Nephron (organoid): ENCODE results near the gene PBX1.
A peak's percentile ranks its signal among the peaks of the same experiment; 100 is the strongest.

Experiments used
- H3K27ac Mint-ChIP-seq, 3 experiments: 2 replicates each; pipeline ENCODE4 v1.8.0; 2020; ENCODE audit warnings: mixed read lengths in 3 of 3, mild to moderate bottlenecking in 2 of 3, moderate library complexity in 1 of 3
- H3K27me3 Mint-ChIP-seq: 2 replicates; pipeline ENCODE4 v1.8.0; 2021; ENCODE audit warnings: low read depth, mild to moderate bottlenecking, moderate library complexity, mixed read lengths
- H3K36me3 Mint-ChIP-seq: 2 replicates; pipeline ENCODE4 v1.8.0; 2020; ENCODE audit warnings: low read depth, mixed read lengths
- H3K4me1 Mint-ChIP-seq: 2 replicates; pipeline ENCODE4 v1.8.0; 2020; ENCODE audit warnings: mixed read lengths
- H3K4me3 Mint-ChIP-seq, 3 experiments: 2 replicates each; pipeline ENCODE4 v1.8.0; 2020; ENCODE audit warnings: mild to moderate bottlenecking in 3 of 3, mixed read lengths in 3 of 3, moderate library complexity in 2 of 3
- H3K9me3 Mint-ChIP-seq: 2 replicates; pipeline ENCODE4 v1.8.0; 2020; ENCODE audit warnings: mixed read lengths
- CTCF ChIP-seq, 3 experiments: fragments of 200-600 bp; sonication (generic); IDR thresholded peaks; one replicate each; pipeline ENCODE4 v1.5.0; 2021; ENCODE audit warnings: antibody characterized with exemption in 3 of 3; ENCODE audit not compliant: unreplicated experiment in 3 of 3

The PBX1 gene

GRCh38 chr1:164583196-164583595, 24.2 kb downstream of the PBX1 start:
- H3K4me3 Mint-ChIP-seq = no peak overlapping the region
- H3K27me3 Mint-ChIP-seq = no peaks in the 10 kb centered on the region
- no peak for TF ChIP-seq CTCF (IDR thresholded peaks at IDR 0.05; ENCODE audit: unreplicated experiment in 3 of 3)
- H3K36me3 Mint-ChIP-seq = peaks cover 65% of the 10 kb centered on the region
- H3K4me1 Mint-ChIP-seq = peaks cover 71% of the 10 kb centered on the region
- peak overlapping the region; percentile 38 to 58 (median 51) for H3K27ac Mint-ChIP-seq
- H3K9me3 Mint-ChIP-seq = no peaks in the 10 kb centered on the region

DNA sequence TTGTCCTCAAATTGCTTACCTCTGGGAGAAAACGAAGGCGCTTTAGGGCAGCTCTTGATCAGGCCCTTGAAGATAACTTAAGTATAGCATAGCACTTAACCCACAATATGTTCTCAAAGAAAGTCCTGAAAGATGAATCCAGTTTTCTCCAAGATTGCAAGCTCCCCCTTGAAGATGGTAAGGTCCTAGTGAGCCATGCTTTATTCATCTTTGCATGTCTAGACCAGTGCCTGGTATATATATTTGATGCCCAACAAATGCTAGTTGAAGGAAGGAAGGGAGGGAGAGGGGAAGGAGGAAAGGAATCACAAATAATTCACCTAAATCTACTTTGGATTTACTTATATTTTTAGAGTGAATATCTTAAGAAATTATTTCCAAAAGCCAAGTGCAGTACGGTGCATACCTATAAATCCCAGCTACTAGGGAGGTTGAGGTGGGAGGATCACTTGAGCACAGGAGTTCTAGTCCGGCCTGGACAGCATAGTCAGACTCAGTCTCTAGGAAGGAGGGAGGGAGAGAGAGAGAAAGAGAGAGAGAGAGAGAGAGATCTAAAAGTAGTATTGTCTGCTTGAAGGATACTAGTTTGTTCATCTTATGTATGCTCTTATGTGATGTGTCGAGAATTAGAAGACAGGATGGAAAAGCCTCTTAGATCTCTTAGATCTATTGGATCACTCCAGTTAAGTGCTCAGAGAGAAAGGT, 25.0 kb downstream of the PBX1 start:
- H3K4me3 Mint-ChIP-seq = no peak overlapping the region
- peak overlapping the region; percentile 55 to 98 (median 85) for H3K27ac Mint-ChIP-seq
- peaks cover 71% of the 10 kb centered on the region for H3K4me1 Mint-ChIP-seq
- H3K36me3 Mint-ChIP-seq = peaks cover 61% of the 10 kb centered on the region
- no peak for TF ChIP-seq CTCF (IDR thresholded peaks at IDR 0.05; ENCODE audit: unreplicated experiment in 3 of 3)
- H3K27me3 Mint-ChIP-seq = no peaks in the 10 kb centered on the region
- no peaks in the 10 kb centered on the region for H3K9me3 Mint-ChIP-seq

- peak overlapping the region in 1 of 3 experiments; percentile 40 for H3K4me3 Mint-ChIP-seq
- TF ChIP-seq CTCF (IDR thresholded peaks at IDR 0.05; ENCODE audit: unreplicated experiment in 3 of 3) = no peak
- H3K36me3 Mint-ChIP-seq = peaks cover 49% of the 10 kb centered on the region
- H3K4me1 Mint-ChIP-seq = peaks cover 86% of the 10 kb centered on the region
- H3K27ac Mint-ChIP-seq = peak overlapping the region; percentile 95 to 98 (median 97)
- no peaks in the 10 kb centered on the region for H3K9me3 Mint-ChIP-seq
- no peaks in the 10 kb centered on the region for H3K27me3 Mint-ChIP-seq
These were observed 27.6 kb downstream of the PBX1 start for GRCh38 chr1:164586591-164586990.

- H3K4me3 Mint-ChIP-seq = peak overlapping the region; percentile 50 to 70 (median 67)
- H3K9me3 Mint-ChIP-seq = no peaks in the 10 kb centered on the region
- peaks cover 38% of the 10 kb centered on the region for H3K36me3 Mint-ChIP-seq
- no peaks in the 10 kb centered on the region for H3K27me3 Mint-ChIP-seq
- H3K4me1 Mint-ChIP-seq = peaks cover 95% of the 10 kb centered on the region
- H3K27ac Mint-ChIP-seq = peak overlapping the region; percentile 95 to 98 (median 97)
- no peak for TF ChIP-seq CTCF (IDR thresholded peaks at IDR 0.05; ENCODE audit: unreplicated experiment in 3 of 3)
These were observed 28.9 kb downstream of the PBX1 start for GRCh38 chr1:164587617-164588501.

- TF ChIP-seq CTCF (IDR thresholded peaks at IDR 0.05; ENCODE audit: unreplicated experiment in 3 of 3) = no peak
- H3K27me3 Mint-ChIP-seq = no peaks in the 10 kb centered on the region
- H3K4me3 Mint-ChIP-seq = peak overlapping the region; percentile 56 to 71 (median 70)
- H3K4me1 Mint-ChIP-seq = peaks cover 95% of the 10 kb centered on the region
- H3K27ac Mint-ChIP-seq = peak overlapping the region; percentile 95 to 98 (median 97)
- H3K9me3 Mint-ChIP-seq = no peaks in the 10 kb centered on the region
- peaks cover 32% of the 10 kb centered on the region for H3K36me3 Mint-ChIP-seq
These were observed 29.7 kb downstream of the PBX1 start for GRCh38 chr1:164588516-164589341.
